ENCODE measurements around the gene INO80B.
"Not testable (repeated sequence)": the region's sequence is repeated elsewhere in the genome, so short reads cannot be mapped to it uniquely, and the experiment has no call there.

INO80B gene

DNA sequence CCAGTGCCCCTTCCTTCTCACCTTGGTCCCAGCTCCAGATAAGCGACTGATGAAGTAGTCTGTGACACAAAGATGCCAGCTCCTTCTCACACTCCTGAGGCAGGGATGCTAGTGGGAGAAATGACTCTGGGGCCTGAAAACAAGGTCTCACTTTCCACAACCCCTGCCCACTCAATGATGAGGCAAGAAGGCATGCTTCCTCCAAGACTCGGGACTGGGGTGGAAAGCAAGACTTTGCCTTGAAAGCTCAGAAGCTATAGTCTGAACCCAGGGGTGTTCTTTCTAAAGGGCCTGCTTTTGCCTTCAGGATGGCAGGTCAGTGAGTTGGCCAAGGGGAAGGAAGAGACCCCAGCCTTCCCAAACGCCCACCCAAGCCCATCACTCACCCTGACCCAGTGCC is 26.5 kb downstream of the INO80B start:
- Mint-ChIP-seq H3K27me3 (no peaks in the 10 kb centered on the region), H3K9me3 (no peaks in the 10 kb centered on the region), H3K4me3 (peak overlapping the region; percentile 99), H3K4me1 (peaks cover 41% of the 10 kb centered on the region), H3K36me3 (peaks cover 13% of the 10 kb centered on the region), H3K27ac (no peak overlapping the region)

DNA sequence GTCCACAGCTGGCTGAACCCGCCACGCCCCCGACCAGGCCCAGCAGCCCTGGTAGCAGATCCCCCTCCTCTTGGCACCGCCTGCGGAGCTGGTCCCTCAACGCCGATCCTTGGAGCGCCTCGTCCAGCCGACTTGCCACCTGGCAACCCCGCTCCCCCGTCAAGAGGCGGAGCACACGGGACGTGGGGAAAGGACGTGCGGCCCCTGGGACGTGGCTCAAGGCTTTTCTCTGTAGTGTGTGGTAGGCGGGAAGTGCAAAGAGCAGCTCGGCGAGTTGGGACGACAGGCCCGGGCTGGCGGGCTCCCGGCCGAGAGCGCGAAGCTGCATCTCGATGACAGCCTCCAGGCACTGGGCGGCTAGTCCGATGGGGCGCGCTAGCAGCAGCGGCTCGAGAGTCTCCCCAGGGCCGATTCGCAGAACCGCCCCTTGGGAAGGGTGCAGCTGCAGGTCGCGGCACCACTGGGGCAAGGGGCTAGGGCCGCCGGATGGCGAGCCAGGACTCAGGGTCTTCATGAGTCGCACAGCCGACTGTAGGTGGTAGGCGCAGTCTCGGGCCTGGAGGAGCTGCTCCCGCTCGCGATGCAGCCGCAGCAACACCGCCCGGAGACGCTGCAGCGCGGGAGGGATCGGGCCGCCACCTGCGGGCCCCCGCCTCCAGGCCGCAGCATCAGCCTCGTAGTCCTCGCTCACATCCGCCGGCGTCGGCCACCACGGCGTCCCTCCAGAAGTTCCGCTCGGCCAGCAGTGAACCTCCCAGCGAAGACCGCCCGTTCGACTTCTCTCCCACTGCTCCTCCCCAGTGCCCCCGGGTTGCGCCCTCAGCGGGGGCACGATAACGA is 27.3 kb downstream of the INO80B start:
- peak overlapping the region; percentile 99 for H3K4me3 Mint-ChIP-seq
- peaks cover 44% of the 10 kb centered on the region for H3K4me1 Mint-ChIP-seq
- H3K27ac Mint-ChIP-seq, result peak overlapping the region; percentile 100
- H3K36me3 Mint-ChIP-seq, result peaks cover 13% of the 10 kb centered on the region
- H3K9me3 Mint-ChIP-seq, result no peaks in the 10 kb centered on the region
- no peaks in the 10 kb centered on the region for H3K27me3 Mint-ChIP-seq

DNA sequence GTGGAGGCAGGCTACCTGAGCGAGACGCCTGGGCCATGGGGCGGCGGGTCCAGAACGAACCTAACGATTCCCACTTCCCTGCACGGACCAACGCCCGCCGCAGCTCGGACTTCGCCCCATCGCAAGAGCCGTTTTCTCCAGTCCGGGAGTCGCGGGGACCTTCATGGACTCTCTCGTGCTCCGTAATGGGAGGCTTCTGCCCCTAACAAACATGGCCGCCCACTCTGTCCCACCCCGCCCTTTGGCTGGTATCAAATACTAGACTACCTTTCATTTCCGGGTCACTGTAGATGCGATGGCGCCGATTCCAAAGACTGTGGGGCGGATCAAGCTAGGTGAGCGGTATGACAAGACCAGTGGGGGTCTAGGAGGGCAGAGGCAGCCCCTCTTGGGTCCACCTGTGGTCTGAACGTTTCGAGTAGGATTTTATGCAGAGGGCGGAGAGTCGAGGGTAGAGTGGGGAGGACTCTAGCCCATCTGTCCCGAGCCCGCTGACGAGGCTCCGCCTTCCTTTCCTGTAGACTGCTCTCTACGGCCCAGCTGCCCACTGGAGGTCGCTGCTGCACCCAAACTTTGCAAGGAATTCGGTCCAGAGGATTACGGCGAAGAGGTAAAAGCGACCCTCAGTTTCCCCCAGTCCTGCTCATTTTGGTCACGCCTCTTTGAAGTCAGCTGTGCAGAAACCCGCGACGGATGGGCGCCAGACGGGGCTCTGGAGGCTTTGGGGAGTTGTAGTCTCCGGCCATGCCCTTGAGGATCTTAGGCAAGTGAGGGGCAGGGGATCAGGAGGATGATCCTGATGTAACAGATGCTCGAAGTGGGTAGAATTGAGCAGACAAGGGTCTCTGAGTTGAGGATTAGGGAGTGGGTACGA is 28.2 kb downstream of the INO80B start, which contains the start of the genes CCDC142 and TTC31:
TSS of gene CCDC142 (minus strand) at position 198 of the 874 bp plus-strand sequence. CDS start at position 37, 161 bp downstream.
TSS of gene TTC31 (plus strand) at position 281 of the 874 bp plus-strand sequence. CDS start at position 296, 15 bp downstream.
- peak within 1 kb of the TSS; percentile 100 for H3K27ac Mint-ChIP-seq
- no peaks in the 10 kb centered on the region for H3K27me3 Mint-ChIP-seq
- H3K36me3 Mint-ChIP-seq, result peaks cover 10% of the 10 kb centered on the region
- H3K4me3 Mint-ChIP-seq, result peak within 1 kb of the TSS; percentile 99
- no peaks in the 10 kb centered on the region for H3K9me3 Mint-ChIP-seq
- H3K4me1 Mint-ChIP-seq, result peaks cover 41% of the 10 kb centered on the region

DNA sequence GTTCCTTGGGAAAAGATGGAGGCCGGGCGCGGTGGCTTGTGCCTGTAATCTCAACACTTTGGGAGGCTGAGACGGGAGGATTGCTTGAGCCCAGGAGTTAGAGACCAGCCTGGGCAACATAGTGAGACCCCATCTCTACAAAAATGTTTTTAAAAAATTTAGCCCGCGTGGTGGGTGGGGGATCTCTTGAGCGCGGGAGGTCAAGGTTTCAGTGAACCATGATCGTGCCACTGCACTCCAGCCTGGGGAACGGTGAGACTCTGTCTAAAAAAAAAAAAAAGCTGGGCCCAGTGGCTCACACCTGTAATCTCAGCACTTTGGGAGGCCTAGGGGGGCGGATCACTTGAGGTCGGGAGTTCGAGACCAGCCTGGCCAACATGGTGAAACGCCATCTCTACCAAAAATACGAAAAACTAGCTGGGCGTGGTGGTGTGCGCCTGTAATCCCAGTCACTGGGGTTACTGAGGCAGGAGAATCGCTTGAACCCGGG is 28.8 kb downstream of the INO80B start:
- H3K4me3 Mint-ChIP-seq, result peak overlapping the region; percentile 99
- not testable (repeated sequence) for H3K27ac Mint-ChIP-seq, H3K27me3 Mint-ChIP-seq, H3K9me3 Mint-ChIP-seq
- H3K4me1 Mint-ChIP-seq, result peaks cover 41% of the 10 kb centered on the region
- H3K36me3 Mint-ChIP-seq, result peaks cover 10% of the 10 kb centered on the region

DNA sequence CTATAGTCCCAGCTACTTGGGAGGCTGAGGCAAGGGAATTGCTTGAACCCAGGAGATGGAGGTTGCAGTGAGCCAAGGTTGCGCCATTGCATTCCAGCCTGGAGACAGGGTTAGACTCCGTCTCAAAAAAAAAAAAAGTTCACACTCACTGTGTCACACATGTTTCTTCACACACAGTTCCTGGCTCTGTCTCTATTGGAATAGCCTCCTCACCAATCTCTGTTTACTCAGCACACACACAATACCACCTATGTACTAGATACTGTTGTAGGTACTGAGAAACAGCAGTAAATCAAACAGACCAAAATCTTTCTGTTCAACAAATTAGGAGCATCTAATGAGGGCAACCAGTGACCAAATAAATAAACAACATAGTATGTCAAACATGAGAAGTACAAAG is 31.3 kb downstream of the INO80B start:
- Mint-ChIP-seq H3K4me3 (no peak overlapping the region), H3K27me3 (no peaks in the 10 kb centered on the region), H3K4me1 (peaks cover 24% of the 10 kb centered on the region), H3K36me3 (peaks cover 4% of the 10 kb centered on the region), H3K9me3 (no peaks in the 10 kb centered on the region), H3K27ac (no peak overlapping the region)

DNA sequence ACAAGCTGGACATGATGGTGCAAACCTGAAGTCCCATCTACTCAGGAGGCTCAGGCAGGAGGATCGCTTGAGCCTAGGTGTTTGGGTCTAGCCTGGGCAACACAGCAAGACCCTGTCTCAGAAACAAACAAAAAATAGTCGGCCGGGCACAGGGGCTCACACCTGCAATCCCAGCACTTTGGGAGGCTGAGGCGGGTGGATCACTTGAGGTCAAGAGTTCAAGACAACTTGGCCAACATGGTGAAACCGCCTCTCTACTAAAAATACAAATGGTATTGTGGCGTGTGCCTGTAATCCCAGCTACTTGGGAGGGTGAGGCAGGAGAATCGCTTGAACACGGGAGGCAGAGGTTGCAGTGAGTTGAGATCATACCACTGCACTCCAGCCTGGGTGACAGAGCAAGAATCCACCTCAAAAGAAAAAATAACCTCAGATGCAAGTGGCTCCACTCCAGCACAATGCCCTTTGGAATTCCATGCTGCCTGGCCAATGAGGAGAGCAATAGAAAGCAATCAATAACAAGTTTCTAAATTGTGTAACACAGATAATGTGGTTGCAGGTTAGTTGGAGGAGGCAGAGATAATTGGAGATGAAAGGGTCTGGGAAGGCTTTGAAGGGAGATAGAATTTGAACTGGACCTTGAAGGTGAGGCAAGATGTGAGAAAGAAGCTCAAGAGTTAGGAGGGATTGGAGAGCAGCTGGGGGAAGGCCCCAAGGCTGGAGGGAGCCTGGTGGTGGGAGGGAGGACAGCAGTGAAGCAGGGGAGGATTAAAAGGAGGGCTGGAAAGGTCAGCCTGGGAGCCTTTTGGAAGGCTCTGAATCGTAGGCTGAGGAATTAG is 34.0 kb downstream of the INO80B start:
- Mint-ChIP-seq H3K9me3 (no peaks in the 10 kb centered on the region), H3K4me1 (peaks cover 8% of the 10 kb centered on the region), H3K27me3 (no peaks in the 10 kb centered on the region), H3K4me3 (no peak overlapping the region), H3K36me3 (peaks cover 7% of the 10 kb centered on the region), H3K27ac (no peak overlapping the region)

DNA sequence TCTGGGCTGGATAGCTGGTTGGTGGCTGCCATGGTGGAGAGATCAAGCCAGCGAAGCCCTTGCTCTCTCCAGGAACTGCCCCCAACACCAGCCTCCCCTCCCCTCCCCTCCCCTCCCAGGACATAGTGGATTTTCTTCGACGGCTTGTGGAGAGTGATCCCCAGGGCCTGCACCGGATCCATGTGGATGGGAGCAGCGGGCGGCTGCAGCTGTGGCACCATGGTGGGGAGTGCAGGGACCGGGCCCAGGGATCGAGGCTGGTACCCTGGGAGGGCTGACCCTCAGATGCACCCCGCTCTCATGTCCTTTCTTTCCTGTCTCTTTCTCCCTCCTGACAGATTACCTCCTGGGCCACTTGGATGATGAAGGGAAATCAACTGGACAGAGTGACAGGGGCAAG is 35.0 kb downstream of the INO80B start:
- Mint-ChIP-seq H3K27ac (no peak overlapping the region), H3K9me3 (no peaks in the 10 kb centered on the region)

DNA sequence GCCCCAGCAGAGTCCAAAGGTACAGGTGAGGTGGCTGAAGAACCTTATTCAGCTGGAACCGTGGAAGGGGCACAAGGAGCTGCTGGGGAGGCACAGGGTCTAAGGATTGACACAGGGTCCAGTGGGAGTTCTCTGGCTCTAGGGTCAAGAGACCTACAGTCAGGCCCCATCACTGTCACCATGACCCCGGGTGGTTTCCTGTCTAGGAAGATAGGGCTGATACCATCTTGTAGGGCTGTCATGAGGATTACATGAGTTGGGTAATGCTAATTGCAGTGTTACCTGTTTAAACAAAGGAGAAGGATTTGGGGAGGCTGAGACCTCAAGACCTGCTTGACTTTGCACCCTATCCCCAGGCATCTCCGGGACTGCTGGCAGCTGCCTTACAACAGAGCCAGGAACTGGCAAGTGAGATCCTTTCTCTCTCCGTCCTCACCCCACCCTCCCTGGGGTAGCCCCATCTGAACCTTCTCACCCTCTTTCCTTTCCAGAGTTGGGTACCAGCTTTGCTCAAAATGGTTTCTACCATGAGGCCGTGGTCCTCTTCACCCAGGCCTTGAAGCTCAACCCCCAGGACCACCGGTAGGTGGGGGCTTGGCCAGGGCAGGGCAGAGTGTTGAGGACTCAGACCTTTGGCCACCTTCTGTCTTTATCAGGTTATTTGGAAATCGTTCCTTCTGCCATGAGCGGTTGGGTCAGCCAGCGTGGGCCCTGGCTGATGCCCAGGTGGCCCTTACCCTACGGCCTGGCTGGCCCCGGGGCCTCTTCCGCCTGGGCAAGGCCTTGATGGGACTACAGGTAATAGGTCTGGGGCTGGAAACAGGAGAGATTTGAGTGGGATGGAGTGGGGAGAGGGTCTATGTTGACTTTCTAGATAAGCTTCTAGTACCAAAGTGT is 37.0 kb downstream of the INO80B start:
- H3K27ac Mint-ChIP-seq, result no peak overlapping the region
- H3K36me3 Mint-ChIP-seq, result peaks cover 7% of the 10 kb centered on the region

More for the DNA sequence above, 35.0 kb downstream of the INO80B start:
- Mint-ChIP-seq H3K4me1 (peaks cover 3% of the 10 kb centered on the region), H3K4me3 (no peak overlapping the region), H3K36me3 (peaks cover 11% of the 10 kb centered on the region), H3K27me3 (no peaks in the 10 kb centered on the region)

DNA sequence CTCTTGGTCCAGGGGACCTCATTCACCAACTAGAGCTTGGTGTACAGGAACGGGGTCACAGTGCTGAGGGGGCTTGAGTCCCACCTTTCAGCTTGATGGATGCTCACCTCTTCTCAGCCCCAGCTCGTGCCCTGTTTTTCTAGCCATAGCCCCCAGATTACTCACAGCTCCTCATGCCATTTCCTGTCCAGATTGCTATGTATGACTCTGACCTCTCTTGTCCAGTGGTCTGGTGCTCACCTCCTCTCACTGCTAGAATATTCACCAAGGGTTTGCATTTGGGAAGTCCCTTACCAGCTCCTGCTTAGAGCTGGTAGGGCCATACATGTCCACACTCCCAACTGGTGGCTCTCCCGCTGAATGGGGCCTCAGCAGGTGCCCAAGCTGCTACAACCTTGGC is 38.7 kb downstream of the INO80B start:
- Mint-ChIP-seq H3K27ac (no peak overlapping the region), H3K4me3 (no peak overlapping the region), H3K9me3 (no peaks in the 10 kb centered on the region), H3K36me3 (peaks cover 7% of the 10 kb centered on the region), H3K27me3 (peaks cover 5% of the 10 kb centered on the region), H3K4me1 (peaks cover 11% of the 10 kb centered on the region)

More for the DNA sequence above, 37.0 kb downstream of the INO80B start:
- Mint-ChIP-seq H3K4me1 (peaks cover 1% of the 10 kb centered on the region), H3K27me3 (no peaks in the 10 kb centered on the region), H3K9me3 (no peaks in the 10 kb centered on the region), H3K4me3 (no peak overlapping the region)

DNA sequence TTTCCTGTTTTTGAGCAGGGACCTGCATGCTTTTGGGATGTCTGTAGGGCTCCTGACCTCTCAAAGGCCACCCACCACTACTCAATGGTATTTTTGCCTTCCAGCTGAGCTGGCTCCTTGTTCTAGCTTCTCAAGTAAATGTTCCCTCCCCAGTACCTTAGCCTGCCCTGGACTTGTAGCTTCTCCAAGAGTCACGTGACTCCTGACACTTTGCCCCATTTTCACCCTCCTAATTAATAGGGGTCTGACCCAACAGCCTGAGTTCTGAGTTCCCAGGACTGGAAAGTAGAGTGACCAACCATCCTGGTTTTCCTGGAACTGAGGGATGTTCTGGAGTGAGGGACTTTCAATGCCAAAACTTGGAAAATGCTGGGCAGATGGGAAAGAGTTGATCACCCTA is 40.6 kb downstream of the INO80B start:
- peaks cover 19% of the 10 kb centered on the region for H3K4me1 Mint-ChIP-seq
- no peak overlapping the region for H3K27ac Mint-ChIP-seq
- peaks cover 7% of the 10 kb centered on the region for H3K36me3 Mint-ChIP-seq
- H3K4me3 Mint-ChIP-seq, result no peak overlapping the region
- H3K9me3 Mint-ChIP-seq, result no peaks in the 10 kb centered on the region
- H3K27me3 Mint-ChIP-seq, result peaks cover 13% of the 10 kb centered on the region

DNA sequence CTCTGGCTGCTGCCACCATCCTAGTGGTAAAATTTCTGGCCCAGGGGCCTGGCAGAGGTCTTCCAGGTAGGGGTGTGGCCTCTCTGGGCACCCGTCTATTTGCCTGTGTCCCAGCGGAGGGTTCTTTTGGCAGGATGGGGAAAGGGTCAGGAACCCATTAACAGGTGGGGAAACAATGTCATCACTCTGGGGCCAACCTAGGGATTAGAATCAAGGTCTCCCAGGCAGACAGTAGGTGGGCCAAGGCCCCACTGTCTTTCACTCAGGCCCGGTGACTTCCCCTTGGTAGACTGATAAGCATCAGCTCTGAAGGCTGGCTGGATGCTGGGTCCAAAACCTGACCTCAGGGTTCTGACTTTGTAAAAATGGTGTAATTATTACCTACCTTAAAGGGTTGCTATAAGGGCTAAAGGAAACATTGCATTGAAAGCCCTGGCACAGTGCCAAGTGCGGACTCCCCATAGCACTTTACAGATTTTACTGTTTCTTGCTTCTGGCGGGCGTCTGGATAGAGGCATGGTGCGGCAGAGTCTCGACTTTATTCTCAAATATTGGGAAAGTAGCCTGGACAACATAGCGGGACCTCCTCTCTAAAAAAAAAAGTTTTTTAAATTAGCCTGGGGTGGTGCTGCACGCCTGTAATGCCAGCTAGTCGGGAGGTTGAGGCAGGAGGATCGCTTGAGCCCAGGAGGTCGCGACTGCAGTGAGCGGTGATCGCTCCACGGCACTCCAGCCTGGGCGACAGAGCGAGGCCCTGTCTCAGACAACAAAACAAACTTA is 42.3 kb downstream of the INO80B start:
- Mint-ChIP-seq H3K36me3 (peaks cover 7% of the 10 kb centered on the region), H3K27ac (no peak overlapping the region), H3K4me1 (peaks cover 24% of the 10 kb centered on the region), H3K4me3 (peak overlapping the region; percentile 82), H3K9me3 (no peaks in the 10 kb centered on the region), H3K27me3 (peaks cover 23% of the 10 kb centered on the region)

DNA sequence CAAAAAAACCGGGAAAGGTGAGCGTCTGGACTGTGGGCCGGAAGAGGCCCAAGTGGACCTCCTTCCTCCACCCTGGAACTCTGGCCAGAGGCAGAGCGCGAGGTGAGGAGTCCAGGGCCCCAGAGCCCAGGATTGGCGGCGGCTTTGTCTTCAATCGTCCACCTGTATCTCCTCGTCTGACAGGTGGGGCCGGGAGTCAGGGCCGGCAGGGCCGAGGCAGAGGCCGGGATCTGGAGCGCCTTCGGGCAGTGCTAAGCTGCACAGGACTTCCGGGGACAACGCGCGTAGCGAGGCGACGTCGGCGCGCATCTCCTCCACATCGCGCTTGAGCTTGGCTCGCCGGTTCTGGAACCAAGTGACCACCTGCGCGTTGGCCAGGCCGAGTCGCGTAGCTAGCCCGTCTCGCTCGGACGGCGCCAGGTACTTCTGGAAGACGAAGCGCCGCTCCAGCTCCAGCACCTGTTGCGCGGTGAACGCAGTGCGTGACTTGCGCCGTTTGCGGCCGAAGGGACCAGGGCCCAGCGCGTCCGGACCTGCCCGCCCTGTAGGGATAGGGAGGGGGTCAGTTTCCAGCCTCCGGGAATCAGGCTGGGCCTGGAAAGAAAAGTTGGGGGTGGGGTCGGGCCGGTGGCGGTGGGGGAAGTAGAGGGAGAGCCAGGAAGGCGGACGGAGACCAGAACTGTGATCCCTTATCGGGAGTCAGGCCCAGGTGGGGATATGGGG is 43.1 kb downstream of the INO80B start:
- Mint-ChIP-seq H3K27ac (peak overlapping the region; percentile 5), H3K4me3 (peak overlapping the region; percentile 82), H3K36me3 (peaks cover 7% of the 10 kb centered on the region), H3K27me3 (peaks cover 29% of the 10 kb centered on the region), H3K4me1 (peaks cover 31% of the 10 kb centered on the region), H3K9me3 (no peaks in the 10 kb centered on the region)
